ENCODE measurements around the gene OR8B8. TPM values are rescaled to one million over a fixed set of nuclear protein-coding genes. Genes with fewer than 3 reads are reported as not detected.
"Not testable (repeated sequence)": the region's sequence is repeated elsewhere in the genome, so short reads cannot be mapped to it uniquely, and the experiment has no call there.

Gene OR8B8
- not detected in 2 replicates for total RNA-seq (2014; rRNA removed; shearing (Covaris generic))

- no peak for DNase-seq (ENCODE audit: low read depth)
These were observed at the start of gene OR8B8 for GRCh38 chr11:124445646-124446150. OR8B8 (minus strand) TSS chr11:124445696; CDS start chr11:124441085, 4,611 bp downstream.

GRCh38 chr11:124493016-124493655, 47.6 kb upstream of the OR8B8 start:
- no peak for DNase-seq (ENCODE audit: low read depth)

- peak; percentile 9 for DNase-seq (ENCODE audit: low read depth)
These were observed 37.9 kb upstream of the OR8B8 start for GRCh38 chr11:124483422-124483821.

- peak; percentile 26 for DNase-seq (ENCODE audit: low read depth)
These were observed 37.1 kb upstream of the OR8B8 start for GRCh38 chr11:124482362-124483147.

GRCh38 chr11:124481365-124482323, 36.1 kb upstream of the OR8B8 start:
- DNase-seq (ENCODE audit: low read depth), result peak; percentile 74

GRCh38 chr11:124479561-124479960, 34.1 kb upstream of the OR8B8 start:
- no peak for DNase-seq (ENCODE audit: low read depth)

GRCh38 chr11:124475265-124475664, 29.8 kb upstream of the OR8B8 start:
- no peak for DNase-seq (ENCODE audit: low read depth)

- no peak for DNase-seq (ENCODE audit: low read depth)
These were observed 29.3 kb upstream of the OR8B8 start for GRCh38 chr11:124474779-124475178.

- DNase-seq (ENCODE audit: low read depth), result no peak
These were observed 28.6 kb upstream of the OR8B8 start for GRCh38 chr11:124474079-124474478.

- no peak for DNase-seq (ENCODE audit: low read depth)
These were observed 28.0 kb upstream of the OR8B8 start for GRCh38 chr11:124473476-124473875.

GRCh38 chr11:124470561-124471227, 25.2 kb upstream of the OR8B8 start:
- no peak for DNase-seq (ENCODE audit: low read depth)

GRCh38 chr11:124467381-124467927, 22.0 kb upstream of the OR8B8 start:
- no peak for DNase-seq (ENCODE audit: low read depth)

GRCh38 chr11:124465368-124465767, 19.9 kb upstream of the OR8B8 start:
- no peak for DNase-seq (ENCODE audit: low read depth)

- DNase-seq (ENCODE audit: low read depth), result no peak
These were observed 18.5 kb upstream of the OR8B8 start for GRCh38 chr11:124463990-124464389.

GRCh38 chr11:124463324-124463723, 17.8 kb upstream of the OR8B8 start:
- DNase-seq (ENCODE audit: low read depth), result no peak

GRCh38 chr11:124460459-124460858, 15.0 kb upstream of the OR8B8 start:
- no peak for DNase-seq (ENCODE audit: low read depth)

GRCh38 chr11:124459379-124459778, 13.9 kb upstream of the OR8B8 start:
- not testable (repeated sequence) for DNase-seq (ENCODE audit: low read depth)

- DNase-seq (ENCODE audit: low read depth), result no peak
These were observed 9.1 kb upstream of the OR8B8 start for GRCh38 chr11:124454552-124454951.

- DNase-seq (ENCODE audit: low read depth), result no peak
These were observed 1.4 kb upstream of the OR8B8 start for GRCh38 chr11:124446916-124447315.

- DNase-seq (ENCODE audit: low read depth), result no peak
These were observed 2.6 kb downstream of the OR8B8 start for GRCh38 chr11:124442847-124443246.

- DNase-seq (ENCODE audit: low read depth), result no peak
These were observed 3.1 kb downstream of the OR8B8 start for GRCh38 chr11:124442442-124442841.
